GM15510 (cell line): Measurements from ENCODE around the gene CABCOCO1.

ENCODE experiments used
- POLR2A ChIP-seq: IDR thresholded peaks from 3 replicates; pipeline ENCODE4 v1.6.1; 2011; ENCODE audit warnings: borderline replicate concordance; ENCODE audit not compliant: insufficient read length; ENCODE audit errors: extremely low read depth

The CABCOCO1 gene

DNA sequence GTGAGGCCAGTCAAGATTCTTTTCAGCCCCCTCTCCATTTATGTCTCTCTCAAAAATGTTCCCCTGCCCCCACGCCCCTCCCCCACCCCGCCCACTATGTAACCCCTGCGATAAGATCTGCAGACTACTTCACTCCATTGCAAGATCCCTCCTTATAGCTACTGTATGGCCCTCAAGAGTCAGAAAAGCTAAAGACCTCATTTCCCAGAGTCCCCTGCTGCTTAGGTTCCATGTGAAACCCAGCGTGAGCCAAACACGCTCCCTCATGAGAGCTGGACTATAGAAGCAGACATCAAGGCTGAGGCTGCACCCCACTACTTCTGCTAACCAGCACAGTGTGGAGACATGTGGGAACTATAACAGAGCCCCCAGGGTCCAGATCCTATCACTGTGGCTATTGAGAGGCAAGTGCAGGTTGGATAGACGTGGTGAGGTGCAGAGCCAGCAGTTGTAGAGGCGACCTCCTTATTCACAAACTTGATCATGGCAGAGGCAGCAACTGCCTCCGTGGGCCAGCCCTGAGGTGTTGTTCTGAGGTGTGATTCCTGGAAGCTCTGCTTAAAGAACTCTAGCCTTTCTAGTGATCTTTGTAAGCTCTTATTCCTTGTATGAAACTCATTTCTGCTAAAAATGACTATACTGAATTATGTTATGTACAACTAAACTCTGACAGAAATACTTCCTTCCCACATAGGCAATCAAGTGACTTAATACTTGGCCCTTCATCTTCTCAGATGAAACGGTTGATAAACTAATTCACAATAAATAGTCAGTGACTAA is 121.8 kb downstream of the CABCOCO1 start:
- TF ChIP-seq POLR2A, result no peak

GRCh38 chr10:61785473-61786105 is 122.9 kb downstream of the CABCOCO1 start:
- no peak for TF ChIP-seq POLR2A

GRCh38 chr10:61786728-61787127 is 124.0 kb downstream of the CABCOCO1 start:
- no peak for TF ChIP-seq POLR2A

DNA sequence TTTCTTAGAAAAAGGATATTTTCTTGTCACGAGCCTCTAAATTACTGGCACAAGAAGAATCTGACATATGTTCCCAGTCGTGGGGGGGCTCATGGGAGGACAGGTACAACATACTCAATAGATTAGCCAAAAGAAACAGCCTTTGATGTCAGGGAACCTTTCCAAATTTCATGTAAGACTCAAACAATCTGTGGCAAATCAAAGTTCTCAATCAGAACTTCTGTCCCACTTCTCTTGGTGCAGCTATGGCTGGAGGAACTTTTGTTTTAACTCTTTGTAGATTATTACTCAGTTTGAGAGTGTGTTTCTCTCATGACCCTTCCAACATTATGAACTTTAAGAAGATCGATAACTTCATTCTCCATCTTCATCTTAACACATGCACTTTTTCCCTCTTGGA is 124.4 kb downstream of the CABCOCO1 start:
- TF ChIP-seq POLR2A, result no peak

GRCh38 chr10:61789031-61789430 is 126.3 kb downstream of the CABCOCO1 start:
- no peak for TF ChIP-seq POLR2A

DNA sequence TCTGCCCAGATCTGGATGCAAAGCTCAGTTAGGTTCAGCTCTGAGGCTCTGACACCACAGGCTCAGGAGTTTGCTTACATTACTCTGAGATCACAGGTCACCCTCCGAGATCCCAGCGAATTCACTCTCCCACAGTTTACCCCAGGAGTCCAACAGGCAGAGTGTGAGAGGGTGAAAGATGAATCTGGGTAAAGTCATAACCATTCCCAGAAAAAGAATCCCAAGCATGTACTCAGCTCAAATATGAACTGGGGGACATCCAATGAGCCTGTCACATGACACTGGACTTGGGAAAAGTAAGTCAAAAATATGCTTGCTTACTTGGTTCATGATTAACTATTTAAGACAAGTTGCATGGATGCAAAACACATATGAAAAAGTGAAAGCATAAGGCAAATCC is 128.5 kb downstream of the CABCOCO1 start:
- TF ChIP-seq POLR2A, result no peak

DNA sequence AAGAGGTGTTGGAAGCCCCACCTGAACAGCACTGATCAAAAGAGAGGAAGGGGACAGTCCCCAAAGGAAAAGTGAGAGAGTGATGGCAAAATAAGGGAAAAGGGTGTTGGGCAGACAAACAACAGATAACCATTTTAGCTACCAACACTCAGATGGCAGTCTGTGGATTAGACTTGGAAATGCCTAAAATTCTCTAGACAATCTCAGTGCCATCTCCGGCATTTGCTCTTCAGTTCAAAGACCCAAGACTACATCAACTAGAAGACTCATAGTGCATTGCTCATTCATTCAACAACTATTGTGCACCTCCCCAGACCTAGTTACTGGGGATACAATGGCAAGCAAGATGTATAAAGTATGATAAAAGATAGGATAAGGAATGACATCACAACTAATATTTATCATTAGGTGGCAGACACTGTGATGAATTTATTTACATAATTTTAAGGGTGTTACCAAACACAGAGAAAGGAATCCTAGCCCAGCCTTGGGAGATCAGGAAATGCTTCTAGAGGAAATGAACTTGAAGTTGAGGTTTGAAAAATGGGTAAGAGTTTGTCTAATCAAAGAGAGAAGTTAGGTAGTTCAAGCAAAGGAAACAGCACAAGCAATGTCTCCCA is 129.5 kb downstream of the CABCOCO1 start:
- TF ChIP-seq POLR2A, result no peak

DNA sequence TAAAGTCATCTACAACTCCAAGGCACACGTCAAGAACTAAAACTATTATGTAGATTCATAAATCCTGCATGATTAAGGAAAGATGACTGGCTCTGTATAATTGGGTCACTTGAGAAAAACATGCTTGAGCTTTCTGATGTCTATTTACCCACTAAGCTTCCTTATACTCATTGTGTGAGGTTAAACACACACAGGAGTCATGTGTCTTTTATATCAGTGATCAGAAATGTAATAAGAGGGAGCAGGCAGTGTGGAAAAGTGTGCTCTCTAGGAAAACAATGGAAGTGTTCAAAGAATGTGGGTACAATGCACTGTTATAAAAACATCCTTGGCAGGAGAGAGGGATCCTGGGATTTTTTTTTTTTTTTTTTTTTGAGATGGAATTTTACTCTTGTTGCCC is 130.2 kb downstream of the CABCOCO1 start:
- TF ChIP-seq POLR2A, result no peak

DNA sequence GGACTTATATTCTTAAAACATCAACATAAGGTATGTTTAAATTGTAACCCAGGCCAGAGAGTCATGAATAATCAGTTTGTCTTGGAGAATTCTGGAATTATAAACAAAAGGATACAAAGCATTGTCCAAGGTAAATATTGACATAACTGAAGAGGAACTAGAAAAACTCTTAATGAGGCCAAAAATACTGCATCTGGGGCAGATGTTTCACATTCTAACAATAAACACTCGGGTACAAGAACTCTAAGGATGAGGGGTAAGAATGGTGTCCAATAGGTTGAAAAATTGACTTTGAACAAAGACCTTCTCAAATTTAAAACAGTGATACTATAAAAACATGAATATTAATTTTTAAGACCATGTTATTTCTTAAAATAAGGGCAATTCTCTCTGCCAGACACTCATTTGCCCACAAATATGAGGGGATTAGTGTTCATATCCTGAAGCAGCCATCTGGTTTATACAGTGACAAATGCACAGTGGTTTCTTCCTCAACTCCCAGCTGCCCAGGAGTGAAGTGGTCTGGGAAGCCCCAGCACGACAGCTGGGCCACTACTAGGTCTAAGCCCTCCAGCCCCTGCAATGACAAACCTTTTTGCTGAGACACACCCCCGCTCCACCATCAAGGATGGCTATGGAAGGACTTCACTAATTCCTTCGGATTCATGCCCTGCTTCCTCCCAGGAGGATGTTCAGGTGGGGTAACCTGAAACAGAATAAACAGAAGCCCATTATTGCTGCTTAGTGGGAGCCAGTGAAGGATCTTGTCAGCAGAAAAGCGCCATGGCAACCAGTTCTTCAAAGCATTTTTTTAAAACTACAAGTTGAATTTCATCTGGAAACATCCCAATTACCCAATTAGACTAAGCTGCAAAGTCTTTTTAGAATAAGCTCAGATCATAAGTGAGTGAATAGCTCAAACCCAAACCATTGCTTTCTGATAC is 131.3 kb downstream of the CABCOCO1 start:
- no peak for TF ChIP-seq POLR2A

- no peak for TF ChIP-seq POLR2A
These were observed 132.4 kb downstream of the CABCOCO1 start for GRCh38 chr10:61795147-61795546.

DNA sequence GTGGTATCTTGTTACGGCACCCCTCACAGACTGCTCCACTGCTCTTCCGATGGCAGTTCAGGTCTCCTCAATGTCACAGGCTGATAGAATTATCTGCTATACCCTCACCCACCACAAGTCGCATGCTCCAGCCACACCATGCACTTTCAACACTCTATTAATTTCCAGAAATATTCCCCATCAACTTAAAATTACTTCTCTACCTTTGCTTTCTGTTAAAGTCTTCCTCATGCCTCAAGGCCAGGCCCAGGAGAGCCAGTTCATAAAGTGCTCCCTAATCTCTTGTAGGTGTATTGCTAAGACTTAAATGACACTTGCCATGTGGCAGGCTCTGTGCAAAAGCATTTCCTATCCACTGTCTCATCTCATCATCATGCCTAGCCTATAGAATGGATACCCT is 132.8 kb downstream of the CABCOCO1 start:
- TF ChIP-seq POLR2A, result no peak

DNA sequence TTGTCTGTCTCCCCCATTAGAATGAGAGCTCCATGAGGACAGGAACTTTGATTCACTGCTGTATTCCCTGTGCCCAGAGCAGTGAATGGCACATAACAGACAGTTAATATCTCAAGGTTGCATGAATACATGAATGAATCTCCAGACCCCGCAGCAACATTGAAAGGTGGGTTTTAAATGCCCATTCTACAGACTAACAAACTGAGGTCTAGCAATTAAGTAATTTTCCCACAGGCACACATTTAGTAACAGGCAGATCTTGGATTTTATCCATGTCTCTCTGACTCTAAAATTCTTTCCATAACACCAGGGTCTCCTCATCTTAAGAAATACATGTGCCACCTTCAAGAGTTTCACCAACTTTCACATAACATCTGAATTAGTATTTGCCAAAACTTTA is 134.1 kb downstream of the CABCOCO1 start:
- TF ChIP-seq POLR2A, result no peak

GRCh38 chr10:61797304-61798153 is 134.8 kb downstream of the CABCOCO1 start:
- TF ChIP-seq POLR2A, result no peak

DNA sequence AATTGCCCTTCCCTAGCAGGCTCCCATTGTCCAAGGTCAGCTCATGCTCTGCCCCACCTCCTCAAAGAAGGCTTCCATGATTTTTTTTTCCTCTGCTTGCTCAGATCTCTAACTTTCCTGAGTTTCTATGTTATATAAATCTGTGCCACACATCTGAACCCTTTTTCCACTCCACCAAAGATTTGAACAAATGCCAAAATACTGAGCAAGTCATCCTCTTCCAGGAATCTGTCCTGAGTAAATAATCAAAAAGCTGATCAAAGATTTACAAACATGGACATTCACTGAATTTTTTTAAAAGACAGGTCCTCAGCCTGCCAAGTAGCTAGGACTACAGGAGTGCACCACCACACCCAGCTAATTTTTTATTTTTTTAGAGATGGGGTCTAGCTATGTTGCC is 136.0 kb downstream of the CABCOCO1 start:
- TF ChIP-seq POLR2A, result no peak
